ENCODE results near the gene DLGAP3. TPM values are rescaled to one million over a fixed set of nuclear protein-coding genes. Genes with fewer than 3 reads are reported as not detected.
"Not testable (repeated sequence)": the region's sequence is repeated elsewhere in the genome, so short reads cannot be mapped to it uniquely, and the experiment has no call there.

Gene DLGAP3
- total RNA-seq, 1 donor from 2014 or later: 0.26 TPM

DNA sequence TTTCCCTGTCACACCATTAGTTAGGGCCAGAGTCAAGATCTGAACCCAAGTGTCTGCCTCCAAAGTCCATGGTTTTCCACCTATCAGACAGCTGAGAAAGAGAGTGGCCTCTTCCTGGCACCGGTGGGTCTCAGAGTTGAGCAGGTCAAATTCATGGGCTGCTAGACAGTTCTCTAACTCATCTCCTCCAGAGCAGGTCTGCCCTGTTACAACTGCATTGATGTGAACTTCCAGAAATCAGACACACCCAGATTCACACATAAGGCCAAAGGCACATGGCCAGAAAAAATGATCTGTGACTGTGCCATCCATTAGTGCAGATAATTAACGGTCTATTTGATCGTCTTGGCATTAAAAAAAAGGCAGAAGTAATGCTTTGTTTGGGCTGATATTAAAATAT is 87.4 kb downstream of the DLGAP3 start:
- no peak for DNase-seq (ENCODE audit: low spot score)

DNA sequence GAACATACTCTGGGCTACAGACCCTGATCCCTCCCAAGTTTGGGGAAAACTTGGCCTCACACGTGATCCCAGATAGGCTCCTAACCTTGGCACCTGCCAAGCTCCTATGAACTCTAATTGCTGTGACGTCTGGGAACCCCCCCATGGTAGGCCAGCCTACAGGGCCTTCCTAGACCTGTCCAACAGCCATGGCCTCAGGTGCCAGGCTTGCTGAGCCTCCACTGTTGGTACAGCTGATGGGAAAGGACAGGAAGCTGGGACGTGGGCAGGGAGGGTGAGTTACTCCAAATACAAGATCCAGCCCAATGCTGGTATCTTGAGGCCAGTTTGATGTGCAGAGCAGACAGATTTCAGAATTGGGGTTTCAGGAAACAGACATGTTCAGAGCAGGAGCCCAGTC is 89.0 kb downstream of the DLGAP3 start:
- DNase-seq (ENCODE audit: low spot score): no peak

DNA sequence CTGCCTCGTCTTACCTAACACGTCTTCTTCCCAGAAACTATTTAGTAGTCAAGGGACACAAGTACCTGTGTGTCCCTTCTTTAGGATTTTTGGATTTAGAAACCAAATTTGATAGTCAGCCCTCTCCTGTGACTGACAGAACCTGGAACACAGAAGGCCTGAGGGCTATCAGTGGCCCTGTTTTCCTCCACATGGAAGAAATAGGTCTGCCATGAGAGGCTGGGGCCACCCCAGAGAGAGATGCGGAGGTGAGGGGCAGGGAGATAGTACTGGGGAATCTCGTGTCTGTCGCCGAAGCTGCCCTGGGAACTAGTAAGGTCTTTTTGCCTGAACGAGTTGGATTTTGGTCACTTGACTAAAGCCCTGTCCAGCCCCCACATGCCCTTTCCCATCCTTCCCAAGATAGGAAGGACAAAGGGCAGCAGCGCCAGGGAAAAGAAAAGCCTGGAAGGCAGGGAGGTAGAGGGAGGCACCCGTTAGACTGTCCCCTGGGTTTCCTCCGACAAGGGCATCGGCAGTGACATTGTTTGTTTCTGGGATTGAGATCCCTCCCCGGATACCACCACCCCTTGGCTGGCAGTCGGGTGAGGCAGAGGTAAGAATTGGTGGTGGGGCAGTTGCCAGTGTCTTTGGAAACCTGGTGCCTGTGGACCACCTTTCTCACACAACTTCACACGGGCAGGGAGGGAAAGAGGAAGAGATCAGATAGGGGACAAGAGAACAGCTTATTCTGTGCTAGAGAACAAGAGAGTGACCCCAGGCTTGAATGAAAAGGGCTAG is 89.7 kb downstream of the DLGAP3 start:
- DNase-seq (ENCODE audit: low spot score): no peak

DNA sequence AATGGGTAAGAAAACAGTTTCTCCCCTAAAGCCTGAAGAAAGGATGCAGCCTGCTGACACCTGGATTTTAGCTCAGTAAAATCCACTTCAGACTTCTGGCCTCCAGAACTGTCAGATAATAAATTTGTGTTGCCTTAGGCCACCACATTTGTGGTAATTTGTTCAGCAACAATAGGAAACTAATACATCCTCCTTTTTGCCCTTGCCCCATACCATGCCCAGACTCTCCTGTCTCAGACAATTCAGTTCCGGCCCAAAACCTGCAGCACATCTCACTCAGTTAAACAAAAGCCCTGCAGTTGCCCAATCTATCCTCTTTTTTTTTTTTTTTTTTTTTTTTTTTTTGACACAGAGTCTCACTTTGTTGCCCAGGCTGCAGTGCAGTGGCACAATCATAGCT is 95.7 kb downstream of the DLGAP3 start:
- no peak for DNase-seq (ENCODE audit: low spot score)

DNA sequence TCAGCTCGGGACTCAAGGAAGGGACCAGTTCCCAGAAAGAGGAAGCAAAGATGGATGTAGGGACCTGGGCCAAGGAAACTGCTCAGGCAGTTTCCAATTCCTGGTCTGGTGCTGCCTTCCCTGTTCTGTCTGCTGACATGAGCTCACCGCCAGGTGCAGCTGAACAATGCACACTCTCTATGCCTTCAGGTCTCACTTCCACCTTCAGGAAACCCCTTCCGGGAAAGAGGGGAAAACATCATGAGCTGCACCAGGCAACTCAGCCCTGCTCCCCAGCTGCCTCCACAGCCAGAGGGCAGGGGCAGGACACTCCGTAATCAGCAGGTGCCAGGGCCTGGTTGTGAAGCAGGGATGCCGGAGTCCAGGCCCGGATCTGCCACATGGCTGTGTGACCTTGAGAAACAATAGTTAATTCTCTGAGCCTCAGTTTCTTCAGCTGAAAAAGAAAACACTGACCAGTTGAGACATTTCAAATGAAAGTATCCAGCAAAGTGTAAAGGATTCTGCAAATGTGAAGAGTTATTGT is 97.7 kb downstream of the DLGAP3 start:
- no peak for DNase-seq (ENCODE audit: low spot score)

DNA sequence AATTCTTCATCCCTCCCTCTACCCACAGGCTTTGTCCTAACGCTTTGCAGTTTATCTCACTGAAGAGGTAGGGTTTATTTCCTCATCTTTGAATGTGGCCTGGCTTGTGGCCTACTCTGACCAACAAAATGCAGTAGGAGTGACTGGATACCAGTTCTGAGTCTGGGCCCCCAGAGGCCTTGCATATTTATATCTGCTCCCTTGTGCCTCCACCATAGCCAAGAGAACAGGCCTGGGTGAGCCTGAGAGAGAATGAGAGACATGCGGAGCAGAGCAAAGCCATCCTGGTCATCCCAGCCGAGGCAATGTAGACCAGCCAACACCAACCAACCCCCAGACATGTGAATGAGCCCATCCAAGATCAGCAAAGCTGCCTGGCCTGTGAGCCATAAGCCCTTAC is 100.2 kb downstream of the DLGAP3 start:
- DNase-seq (ENCODE audit: low spot score): peak; percentile 28

DNA sequence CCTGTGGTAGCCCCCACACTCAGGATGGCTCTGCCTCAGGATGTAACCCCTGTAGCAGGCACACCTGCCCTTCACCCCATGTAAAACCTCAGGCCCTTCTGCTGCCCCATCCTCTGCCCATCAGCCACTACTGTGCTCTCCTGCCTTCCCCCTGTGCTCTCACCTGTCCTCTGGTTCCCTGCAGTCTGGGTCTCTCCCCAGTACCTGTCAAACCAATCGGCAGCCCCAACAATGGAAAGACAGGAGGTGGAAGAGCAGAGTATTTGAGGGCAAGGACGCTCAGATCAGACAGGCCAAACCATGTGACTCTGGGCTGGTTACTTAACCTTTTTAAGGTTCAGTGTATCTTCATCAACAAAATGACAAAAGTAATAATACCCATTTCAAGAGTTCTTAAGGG is 100.8 kb downstream of the DLGAP3 start:
- DNase-seq (ENCODE audit: low spot score): no peak

DNA sequence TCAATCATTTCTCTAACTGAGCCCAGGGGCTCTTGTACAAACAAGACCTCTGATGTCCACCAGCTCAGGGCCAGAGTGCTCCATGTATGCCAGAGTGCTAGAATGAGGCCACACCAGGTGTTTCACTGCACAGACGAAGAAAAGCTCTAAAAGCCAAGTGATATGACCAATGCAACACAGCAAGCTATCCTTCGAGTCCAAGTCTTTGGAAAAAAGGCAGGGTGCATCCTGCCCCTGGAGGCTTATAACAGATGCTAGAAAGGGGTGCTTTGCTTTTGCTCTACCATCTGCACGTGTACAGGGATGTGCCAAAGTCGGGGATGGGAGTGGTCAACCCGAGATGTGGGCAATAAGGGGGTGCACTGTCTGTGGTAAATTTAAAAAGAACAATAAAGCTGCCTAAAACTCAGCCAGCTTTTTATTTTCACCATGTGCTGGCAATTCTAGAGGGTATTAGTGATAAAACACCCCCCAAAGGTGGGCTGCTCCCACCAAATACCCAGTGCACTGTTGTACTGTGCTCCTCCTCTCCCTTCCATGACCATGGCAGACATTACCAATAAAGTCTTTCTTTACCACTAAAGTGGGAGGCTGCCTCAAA is 102.0 kb downstream of the DLGAP3 start:
- no peak for DNase-seq (ENCODE audit: low spot score)

DNA sequence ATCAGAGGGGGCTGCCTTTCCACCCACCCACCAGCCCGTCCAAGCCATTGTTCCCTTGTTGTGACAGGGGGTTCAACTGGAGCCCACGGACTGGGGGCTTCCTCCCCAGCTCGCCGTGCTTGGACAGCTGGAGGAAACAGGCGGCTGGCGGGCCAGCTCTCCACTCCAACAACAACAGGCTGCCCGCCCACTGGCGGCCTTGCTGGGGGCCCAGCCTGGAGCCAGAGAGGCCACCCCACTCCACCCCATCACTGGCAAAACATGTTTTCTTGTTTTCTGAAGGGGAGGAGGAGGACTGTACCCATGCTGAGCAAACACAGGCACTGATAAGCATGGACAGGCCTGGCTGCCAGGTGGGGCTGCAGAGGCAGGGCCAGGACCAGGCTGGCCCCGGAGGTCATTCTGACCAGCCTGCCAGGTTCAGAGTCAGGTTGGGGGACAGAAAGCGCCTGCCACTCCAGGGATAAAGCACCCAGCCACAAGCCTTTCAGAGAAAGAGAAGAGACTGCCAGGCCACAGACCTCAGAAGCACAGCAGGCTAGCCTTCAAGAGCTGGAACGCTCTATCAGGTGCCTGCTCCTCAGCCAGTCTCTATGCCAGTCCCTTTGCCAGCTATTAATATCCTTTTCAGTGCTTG is 103.9 kb downstream of the DLGAP3 start:
- no peak for DNase-seq (ENCODE audit: low spot score)

DNA sequence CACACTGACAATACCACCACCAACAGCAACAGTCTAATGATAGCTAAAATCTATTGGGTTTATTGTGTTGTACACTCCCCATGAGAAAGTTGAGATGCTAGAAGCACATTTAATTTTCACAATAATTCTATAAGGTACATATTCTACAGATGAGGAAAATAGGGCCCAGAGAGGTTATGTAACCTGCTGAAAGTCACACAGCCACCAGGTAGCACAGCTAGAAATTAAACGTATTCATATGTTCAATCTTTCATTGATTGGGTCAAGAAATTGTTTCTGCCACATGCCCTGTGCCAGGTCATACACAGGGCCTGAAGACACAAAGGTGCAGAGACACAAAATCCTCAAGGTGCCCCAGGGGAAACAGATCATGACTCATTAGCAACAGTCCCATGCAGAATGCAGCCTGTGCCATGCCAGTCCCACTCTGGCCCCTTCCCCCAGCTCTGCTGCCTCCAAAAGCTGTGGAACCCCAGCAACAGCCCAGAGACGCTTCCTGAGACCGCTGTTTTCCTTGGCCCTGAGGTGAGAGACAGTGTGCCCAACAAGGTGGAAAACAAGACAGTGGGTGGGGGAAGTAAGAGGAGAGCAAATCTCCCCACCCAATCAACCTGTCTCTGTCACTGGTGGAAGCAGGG is 104.5 kb downstream of the DLGAP3 start:
- DNase-seq (ENCODE audit: low spot score): no peak

DNA sequence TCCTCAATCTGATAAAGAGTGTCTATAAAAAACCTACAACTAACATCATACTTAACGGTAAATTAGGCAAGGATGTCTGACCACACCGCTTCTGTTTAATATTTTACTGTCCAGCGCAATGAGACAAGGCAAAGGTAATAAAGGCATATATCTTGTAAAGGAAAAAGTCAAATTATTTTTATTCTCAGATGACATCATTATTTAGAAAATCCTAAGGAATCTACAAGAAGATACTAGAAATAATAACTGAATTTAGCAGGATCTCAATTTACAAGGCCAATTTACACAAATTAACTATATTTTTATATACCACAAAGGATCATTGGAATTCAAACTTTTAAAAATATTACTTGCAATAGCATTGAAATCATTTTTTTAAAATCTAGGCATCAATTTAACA is 107.2 kb downstream of the DLGAP3 start:
- no peak for DNase-seq (ENCODE audit: low spot score)

DNA sequence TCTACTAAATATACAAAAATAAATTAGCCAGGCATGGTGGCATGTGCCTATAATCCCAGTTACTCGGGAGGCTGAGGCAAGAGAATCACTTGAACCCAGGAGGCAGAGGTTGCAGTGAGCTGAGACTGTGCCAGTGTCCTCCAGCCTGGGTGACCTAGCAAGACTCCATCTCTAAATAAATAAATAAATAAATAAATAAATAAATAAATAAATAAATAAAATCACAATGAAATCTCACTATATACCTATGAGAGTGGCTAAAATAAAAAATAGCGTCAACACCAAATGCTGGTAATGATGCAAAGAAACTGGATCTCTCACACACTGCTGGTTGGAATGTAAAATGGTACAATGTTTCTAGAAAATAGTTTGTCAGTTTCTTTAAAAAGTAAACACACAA is 110.6 kb downstream of the DLGAP3 start:
- DNase-seq (ENCODE audit: low spot score): not testable (repeated sequence)

DNA sequence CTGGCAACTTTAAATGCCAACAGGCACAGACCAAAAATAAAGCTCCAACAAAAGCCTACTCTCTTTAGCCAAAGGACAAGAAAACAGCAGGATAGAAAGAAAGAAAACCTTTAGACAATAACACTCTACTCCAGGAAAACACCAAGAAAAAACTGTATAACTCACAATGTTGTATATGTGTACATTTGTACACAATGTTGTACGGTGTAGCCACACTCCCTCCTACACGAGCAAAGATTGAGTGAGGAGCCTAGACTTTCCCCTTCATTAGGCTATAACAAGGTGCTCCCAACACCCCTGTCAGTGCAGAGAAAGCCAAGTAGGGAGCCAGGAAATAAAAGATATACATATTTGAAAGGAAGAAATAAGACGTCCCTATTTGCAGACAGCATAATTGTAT is 112.7 kb downstream of the DLGAP3 start:
- no peak for DNase-seq (ENCODE audit: low spot score)

DNA sequence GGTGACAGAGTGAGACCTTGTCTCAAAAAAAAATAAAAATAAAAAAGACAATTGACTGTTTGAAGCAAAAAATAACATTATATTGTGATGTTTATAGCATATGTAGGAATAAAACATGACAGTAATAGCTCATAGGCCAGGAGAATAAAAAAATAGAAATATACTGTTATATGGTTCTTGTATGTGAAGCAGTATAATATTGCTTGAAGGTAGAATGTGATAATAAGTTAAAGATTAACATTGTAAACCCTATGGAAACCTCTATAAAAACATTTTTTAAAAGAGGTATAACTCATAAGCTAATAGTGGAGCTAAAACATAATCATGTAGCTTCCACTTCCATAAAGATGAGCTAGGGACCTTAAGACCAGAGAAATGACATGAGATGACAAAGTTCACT is 113.1 kb downstream of the DLGAP3 start:
- no peak for DNase-seq (ENCODE audit: low spot score)

Other genes starting within 250 kb of the DLGAP3 start
- gene GJB5, start 174.6 kb downstream of the DLGAP3 start, total RNA-seq: 8.5 TPM
- gene GJB4, start 169.9 kb downstream of the DLGAP3 start, total RNA-seq: 3.8 TPM
- 14.9 TPM for gene GJB3, start 148.4 kb downstream of the DLGAP3 start, total RNA-seq
- gene GJA4, start 136.7 kb downstream of the DLGAP3 start, total RNA-seq: 8.9 TPM
- 37.6 TPM for gene SMIM12, start 69.9 kb downstream of the DLGAP3 start, total RNA-seq
- 29.6 TPM for gene TMEM35B, start 55.7 kb upstream of the DLGAP3 start, total RNA-seq
- 31.5 TPM for gene ZMYM6, start 102.3 kb upstream of the DLGAP3 start, total RNA-seq
- gene ZMYM1, start 149.7 kb upstream of the DLGAP3 start, total RNA-seq: 25.9 TPM